ENCODE results near the gene TNRC18.
"Not testable (repeated sequence)": the region's sequence is repeated elsewhere in the genome, so short reads cannot be mapped to it uniquely, and the experiment has no call there.

The TNRC18 gene

DNA sequence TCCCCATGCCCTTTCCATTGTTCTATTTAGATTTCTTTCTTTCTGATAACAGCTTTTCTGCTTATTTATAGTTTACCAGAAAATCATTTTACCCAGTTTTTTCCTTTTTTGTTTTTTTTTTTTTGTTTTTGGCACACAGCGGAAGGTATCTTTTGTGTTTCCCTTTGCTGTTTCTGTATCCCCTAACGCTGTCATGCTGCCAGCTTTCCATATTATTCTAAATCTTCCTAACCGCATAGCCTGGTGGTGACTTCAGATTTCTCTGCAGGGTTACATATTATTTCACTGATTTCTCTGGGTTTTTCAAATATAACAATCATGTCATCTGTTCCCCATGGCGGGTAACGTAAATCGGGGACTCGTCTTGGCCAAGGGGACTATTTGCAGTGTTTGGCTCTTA, 144.9 kb downstream of the TNRC18 start:
- H3K4me3 ChIP-seq (ENCODE audit: control insufficient read depth, low read depth, low read length) = no peak overlapping the region
- no peak for DNase-seq (ENCODE audit: low read depth)
- TF ChIP-seq, protein P1, sequence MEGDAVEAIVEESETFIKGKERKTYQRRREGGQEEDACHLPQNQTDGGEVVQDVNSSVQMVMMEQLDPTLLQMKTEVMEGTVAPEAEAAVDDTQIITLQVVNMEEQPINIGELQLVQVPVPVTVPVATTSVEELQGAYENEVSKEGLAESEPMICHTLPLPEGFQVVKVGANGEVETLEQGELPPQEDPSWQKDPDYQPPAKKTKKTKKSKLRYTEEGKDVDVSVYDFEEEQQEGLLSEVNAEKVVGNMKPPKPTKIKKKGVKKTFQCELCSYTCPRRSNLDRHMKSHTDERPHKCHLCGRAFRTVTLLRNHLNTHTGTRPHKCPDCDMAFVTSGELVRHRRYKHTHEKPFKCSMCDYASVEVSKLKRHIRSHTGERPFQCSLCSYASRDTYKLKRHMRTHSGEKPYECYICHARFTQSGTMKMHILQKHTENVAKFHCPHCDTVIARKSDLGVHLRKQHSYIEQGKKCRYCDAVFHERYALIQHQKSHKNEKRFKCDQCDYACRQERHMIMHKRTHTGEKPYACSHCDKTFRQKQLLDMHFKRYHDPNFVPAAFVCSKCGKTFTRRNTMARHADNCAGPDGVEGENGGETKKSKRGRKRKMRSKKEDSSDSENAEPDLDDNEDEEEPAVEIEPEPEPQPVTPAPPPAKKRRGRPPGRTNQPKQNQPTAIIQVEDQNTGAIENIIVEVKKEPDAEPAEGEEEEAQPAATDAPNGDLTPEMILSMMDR (conservative IDR thresholded peaks at IDR 0.05; ENCODE audit: control insufficient read depth, insufficient read depth, low read depth, low read length) = no peak

DNA sequence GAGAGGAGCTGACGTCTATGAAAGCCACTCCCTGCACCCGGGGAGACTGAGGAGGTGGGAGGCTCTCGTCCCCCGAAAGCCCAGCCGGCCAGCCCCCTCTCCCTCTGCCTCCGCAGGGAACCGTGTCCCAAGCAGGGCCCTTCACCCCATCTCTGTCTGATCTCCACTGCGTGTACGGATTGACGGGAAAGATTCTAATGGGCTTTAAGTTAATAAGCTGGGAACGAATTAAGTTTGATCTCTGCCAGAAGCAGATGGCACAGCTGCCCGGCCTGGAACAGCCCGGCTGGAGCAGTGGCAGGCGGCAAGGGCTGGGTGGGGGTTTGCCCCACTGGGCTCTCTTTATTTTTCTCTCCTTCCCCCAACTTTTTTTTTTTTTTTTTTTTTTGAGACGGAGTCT, 147.0 kb downstream of the TNRC18 start:
- no peak overlapping the region for H3K4me3 ChIP-seq (ENCODE audit: control insufficient read depth, low read depth, low read length)
- TF ChIP-seq, protein P1 (conservative IDR thresholded peaks at IDR 0.05; ENCODE audit: control insufficient read depth, insufficient read depth, low read depth, low read length) = no peak
- DNase-seq (ENCODE audit: low read depth) = no peak

DNA sequence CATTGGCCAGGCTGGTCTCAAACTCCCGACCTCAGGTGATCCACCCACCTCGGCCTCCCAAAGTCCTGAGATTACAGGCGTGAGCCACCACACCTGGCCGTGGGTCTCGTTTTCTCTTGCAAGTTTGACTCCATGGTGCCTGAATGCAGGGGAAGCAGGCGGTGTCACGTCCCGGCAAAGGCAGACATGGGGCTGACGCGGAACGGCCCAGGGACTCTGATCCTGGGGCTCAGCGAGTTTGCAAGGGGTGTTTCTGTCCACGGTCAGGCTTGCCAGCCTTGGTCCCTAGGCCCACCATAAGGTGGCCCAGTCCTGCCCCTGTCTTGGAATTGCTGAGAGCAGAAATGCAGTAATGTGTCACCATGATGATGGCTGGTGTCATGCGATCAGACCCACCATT, 147.5 kb downstream of the TNRC18 start:
- DNase-seq (ENCODE audit: low read depth); H3K4me3 ChIP-seq (ENCODE audit: control insufficient read depth, low read depth, low read length): not testable (repeated sequence)

DNA sequence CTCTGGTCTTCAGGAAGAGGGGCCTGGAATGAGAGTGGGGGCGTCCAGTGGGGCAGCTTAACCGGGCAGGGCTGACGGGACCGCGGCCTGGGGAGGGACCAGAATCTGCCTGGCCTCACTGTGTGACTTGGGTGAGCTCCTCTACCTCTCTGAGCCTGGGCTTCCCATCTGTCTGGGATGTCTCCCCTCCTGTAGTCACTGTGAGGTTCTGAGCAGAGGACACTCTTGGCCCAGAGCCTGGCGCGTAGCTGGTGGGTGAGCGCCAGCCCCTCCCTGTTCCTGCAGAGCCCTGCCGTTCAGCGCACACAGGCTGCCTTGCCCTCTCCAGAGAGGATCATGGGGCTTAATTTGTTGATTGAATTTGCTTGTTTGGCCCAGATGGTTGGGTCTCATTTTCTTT, 148.1 kb downstream of the TNRC18 start:
- not testable (repeated sequence) for H3K4me3 ChIP-seq (ENCODE audit: control insufficient read depth, low read depth, low read length); DNase-seq (ENCODE audit: low read depth)

DNA sequence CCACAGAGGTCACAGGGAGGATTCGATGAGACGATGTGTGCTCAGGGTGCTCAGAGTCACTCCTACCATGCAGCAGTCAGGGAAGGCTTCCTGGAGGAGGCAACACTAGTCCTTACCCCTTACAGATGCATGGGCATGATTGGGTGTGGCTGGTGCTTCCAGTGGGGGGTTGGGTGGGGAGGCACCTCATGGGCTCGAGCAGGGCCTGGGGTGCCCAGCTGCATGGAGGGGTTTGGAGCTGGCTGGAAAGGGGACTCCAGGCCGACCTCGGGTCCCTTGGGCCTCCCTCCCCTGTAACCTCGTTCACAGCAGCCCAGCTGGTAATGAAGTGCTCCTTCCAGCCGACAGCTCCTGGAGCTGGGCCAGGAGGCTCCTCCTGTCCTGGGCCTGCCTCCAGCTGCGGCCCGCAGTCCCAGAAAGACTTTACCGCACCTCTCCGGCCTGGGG, 148.6 kb downstream of the TNRC18 start:
- DNase-seq (ENCODE audit: low read depth) = peak; percentile 5
- H3K4me3 ChIP-seq (ENCODE audit: control insufficient read depth, low read depth, low read length) = not testable (repeated sequence)

DNA sequence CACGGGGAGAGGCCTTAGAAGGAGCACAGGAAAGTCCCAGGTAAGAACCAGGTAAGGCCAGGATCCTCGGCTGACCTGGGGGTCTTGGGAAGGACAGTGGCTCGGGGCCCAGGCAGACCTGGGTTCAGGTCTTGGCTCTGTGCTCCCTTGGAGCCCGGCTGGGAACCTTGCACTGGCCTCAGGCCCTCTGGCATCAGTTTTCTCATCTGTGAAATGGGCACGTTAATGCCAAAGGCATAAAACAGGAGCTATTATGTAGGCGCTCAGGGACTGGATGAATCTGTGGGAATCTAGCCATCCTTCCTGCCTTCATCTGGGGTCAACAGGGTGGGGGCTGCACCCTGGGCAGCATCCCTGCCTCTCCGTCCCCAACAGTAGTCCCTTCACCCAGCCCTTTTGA, 149.2 kb downstream of the TNRC18 start:
- TF ChIP-seq, protein P1 (conservative IDR thresholded peaks at IDR 0.05; ENCODE audit: control insufficient read depth, insufficient read depth, low read depth, low read length) = no peak
- DNase-seq (ENCODE audit: low read depth) = no peak
- no peak overlapping the region for H3K4me3 ChIP-seq (ENCODE audit: control insufficient read depth, low read depth, low read length)

DNA sequence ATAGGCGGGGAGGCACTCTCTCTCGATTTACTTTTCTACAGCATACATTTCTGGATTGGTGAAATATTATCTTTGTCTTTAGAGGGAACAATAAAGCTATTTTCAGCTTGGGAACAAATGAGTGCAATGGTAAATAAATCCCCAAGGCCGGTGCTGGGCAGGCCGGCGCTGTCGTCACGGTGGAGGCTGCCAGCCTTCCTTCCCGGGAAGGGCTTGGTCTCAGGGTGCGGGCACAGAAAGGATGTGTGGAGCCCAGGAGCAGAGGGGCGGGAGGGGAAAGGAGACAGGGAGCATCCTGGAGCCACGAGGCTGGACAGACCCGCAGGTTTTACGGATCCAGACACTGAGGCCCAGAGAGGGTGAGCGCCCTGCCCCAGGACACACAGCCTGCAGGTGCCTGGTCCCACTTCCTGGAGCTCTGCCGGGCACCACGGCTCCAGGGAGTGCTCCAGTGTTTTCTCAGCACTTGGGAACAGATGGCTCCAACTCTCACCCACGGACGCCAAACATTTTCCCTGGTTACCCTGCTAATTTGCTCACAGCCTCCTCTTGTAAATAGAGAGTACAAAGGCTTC, 149.7 kb downstream of the TNRC18 start:
- H3K4me3 ChIP-seq (ENCODE audit: control insufficient read depth, low read depth, low read length); DNase-seq (ENCODE audit: low read depth): not testable (repeated sequence)

DNA sequence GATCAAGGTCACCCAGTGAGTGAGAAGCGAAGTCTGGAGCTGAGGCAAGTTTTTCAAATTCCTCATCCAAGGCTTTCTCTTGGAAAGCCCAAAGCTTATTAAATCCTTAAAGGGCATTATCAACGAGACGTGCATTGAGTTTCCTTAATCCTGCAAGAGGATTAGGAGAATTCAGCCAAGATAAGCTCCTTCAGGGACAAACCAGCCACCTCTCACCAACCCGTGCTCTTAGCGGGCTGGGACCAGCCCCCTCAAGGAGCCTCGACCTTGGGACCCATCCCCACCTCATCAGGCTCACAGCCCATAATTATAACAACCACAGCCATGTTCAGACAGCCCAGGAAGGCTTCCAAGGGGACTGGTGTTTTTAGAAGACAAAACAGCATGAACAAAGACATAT, 152.8 kb downstream of the TNRC18 start:
- no peak overlapping the region for H3K4me3 ChIP-seq (ENCODE audit: control insufficient read depth, low read depth, low read length)
- no peak for DNase-seq (ENCODE audit: low read depth)
- TF ChIP-seq, protein P1 (conservative IDR thresholded peaks at IDR 0.05; ENCODE audit: control insufficient read depth, insufficient read depth, low read depth, low read length) = no peak

DNA sequence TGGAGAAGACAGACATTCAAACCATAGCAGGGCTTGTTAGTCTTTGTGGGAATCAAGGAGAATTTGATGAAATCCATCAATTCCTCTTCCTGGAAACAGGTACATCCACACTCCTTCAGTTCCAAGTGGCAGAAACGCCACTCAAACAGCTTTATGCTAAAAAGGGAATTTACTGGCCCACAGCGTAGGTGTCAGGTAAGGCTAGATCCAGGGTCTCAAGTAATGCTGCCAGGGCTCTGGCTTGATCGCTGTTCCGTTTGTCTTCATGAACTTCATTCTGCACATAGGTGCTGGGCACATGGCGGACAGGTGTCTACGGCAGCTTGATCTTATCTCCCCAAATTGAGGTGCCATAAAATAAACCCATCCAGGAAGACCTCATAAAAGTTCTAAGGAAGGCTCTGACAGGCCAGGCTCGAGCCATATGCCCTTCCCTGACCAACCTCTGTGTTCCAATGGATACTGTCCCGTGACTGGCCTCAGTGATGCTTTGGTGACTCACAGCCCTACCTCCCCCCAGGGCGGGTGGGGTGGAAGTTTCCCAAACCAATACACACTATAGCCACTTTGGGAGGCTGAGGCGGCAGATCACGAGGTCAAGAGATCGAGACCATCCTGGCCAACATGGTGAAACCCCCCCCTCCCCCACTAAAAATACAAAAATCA, 153.5 kb downstream of the TNRC18 start:
- peak; percentile 32 for DNase-seq (ENCODE audit: low read depth)
- H3K4me3 ChIP-seq (ENCODE audit: control insufficient read depth, low read depth, low read length) = not testable (repeated sequence)

DNA sequence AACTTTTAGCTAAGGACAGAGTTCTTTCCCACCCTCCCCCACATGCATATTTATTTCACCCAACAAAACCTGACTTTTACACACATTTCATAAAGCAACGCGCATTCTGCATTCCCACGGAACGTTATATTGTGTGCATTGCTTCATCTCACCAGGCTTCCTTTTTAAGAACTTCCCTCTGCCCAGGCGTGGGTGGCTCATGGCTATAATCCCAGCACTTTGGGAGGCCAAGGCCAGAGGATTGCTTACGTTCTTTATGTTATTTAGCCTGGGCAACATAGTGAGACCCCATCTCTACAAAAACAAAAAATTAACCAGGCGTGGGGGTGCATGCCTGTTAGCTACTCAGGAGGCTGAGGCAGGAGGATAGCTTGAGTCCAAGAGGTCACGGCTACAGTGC, 155.8 kb downstream of the TNRC18 start:
- not testable (repeated sequence) for DNase-seq (ENCODE audit: low read depth); H3K4me3 ChIP-seq (ENCODE audit: control insufficient read depth, low read depth, low read length)

Data from fibroblast of mammary gland (primary cell).